ENCODE data around the gene CLSTN2.

Gene CLSTN2

DNA sequence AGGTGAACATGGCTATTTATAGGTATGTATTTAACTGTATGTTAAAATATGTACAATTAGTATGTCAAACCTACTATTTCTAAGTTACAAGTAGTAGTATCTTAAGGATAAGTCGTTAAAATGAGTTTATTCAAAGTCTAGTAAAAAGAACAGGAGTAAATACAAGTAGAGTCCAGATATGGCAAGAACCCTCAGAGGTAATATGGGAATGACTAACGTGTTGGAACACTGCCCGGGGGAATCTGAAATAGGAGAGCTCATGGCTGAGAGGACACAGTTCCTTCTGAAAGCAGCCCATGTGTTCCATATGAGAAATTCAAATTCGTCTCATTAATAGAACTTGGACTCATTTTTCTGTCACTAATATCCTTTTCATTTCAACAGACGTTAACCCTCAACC, 158.8 kb downstream of the CLSTN2 start:
- DNase-seq (ENCODE audit: low read depth), result no peak

DNA sequence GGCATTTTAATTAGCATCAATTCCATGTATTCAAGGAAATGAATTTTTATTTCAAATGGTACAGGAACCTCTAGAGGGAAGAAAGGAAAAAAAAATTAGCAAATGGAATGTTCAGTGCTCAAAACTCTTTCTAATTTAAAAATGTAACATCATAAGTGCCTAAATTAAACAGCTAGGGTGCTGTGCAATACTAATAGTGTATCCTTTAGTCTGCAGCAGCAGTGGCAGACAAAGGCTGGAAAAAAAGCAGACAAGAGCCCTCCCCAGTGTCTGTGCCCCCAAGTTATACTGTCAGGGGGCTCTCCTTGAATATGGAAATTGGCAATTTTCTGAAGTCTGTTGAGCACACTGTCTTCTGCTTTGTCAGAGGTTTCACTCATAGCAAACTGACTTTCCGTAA, 159.5 kb downstream of the CLSTN2 start:
- DNase-seq (ENCODE audit: low read depth), result no peak

- no peak for DNase-seq (ENCODE audit: low read depth)
Observed at GRCh38 chr3:140096037-140096436, 161.1 kb downstream of the CLSTN2 start.

GRCh38 chr3:140097874-140098635, 163.1 kb downstream of the CLSTN2 start:
- DNase-seq (ENCODE audit: low read depth), result no peak

DNA sequence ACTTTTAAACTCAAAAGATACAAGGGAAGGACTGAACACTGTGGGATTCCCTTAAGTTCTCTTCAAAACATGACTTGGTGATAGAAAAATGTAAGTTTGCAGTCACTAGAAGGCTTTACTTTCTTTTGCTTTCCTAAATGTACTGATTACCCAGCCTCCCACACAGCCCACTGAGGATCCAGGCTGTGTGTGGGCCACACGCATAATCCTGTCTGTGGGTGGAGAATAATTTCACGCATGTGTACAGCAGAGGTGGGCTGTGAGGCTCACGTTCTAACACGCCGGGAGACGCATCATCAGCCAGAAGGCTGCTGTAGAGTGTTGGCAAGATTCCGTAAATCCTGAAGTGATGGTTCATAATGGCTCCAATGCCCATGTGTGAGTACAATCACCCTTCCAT, 165.5 kb downstream of the CLSTN2 start:
- no peak for DNase-seq (ENCODE audit: low read depth)

DNA sequence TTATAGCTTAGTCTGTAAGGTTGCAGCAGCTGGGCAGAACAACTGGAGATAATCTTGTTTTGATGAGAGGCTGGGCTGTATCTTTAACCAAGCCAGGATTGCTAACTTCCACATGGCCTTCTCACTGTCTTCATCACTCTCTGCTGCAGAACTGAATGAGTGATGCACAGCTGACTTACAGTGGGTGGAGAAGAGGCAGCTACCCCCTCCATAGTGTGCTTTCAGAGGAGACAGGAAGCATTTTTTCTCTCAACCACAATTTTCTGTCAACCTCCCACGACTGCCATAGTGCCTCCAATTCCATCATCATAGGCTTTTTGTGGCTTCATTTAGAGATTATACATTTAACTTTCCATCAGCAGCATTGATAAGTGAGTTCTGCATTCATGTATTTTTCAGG, 168.2 kb downstream of the CLSTN2 start:
- DNase-seq (ENCODE audit: low read depth), result no peak

DNA sequence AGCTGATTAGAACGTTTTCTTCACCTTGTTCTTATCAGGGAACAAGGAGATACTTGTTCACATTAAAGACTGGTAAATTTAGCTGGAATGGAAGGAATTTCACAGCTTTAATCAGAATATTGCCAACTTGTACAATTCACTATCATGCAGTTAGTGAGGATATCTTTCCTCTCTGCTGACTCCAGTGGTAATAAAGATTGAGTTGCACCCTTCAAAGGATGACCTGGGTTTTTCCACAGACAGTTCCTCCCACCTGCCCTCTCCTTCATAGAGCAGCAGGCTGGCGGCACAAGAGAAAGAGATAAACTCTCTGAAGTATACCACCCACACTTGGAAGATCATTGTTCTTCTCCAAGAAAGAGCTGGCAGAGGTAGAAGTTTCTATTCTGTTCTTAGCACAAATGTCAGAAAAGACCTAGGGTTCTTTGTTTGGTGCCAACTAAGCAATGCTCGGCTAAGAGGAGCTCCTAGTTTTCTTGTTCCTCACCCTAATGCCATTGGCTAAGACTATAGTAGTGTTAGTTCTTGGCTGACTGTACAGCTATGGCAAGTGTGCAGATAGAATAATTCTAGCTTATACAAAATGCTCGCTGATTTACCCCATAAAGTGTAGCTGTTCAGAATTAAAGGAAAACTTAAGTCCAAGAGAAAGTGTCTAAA, 169.1 kb downstream of the CLSTN2 start:
- no peak for DNase-seq (ENCODE audit: low read depth)

DNA sequence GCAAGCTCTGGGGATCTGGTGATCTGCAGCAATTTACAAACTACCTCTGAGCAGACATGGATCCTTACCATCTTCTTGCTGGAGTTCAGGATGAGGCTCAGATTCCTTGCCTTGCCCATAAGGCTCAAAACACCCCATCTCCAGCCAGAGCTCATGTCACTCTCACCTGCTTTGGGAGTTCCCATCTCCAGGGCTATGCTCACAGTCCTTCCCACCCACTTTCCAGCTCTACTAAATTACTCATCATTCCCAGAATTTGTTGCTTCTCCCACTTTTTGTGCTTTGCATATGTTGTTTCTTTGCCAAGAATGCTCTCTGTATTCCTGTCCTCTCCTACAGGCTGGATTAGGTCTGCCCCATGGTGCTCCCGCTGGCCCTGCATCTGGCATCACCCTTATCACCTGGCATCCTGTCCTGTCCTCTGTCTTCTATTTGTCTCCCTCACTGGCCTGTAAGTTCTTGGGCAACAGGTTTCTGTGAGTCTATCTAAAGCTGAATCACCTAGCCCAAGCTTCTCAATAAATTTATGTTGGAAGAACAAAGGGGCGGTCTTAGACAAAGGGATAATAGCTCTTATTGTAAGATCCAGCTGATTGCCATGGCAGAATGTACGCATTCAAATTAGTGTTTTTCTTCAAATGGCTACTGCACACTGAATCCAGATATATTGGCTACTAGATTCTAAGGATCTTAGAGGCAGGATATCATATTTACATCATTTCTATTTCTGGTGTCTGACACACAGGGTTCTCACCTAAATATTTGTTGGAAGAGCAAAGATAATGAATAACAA, 179.2 kb downstream of the CLSTN2 start:
- DNase-seq (ENCODE audit: low read depth), result no peak

GRCh38 chr3:140114789-140115080, 179.8 kb downstream of the CLSTN2 start:
- no peak for DNase-seq (ENCODE audit: low read depth)

DNA sequence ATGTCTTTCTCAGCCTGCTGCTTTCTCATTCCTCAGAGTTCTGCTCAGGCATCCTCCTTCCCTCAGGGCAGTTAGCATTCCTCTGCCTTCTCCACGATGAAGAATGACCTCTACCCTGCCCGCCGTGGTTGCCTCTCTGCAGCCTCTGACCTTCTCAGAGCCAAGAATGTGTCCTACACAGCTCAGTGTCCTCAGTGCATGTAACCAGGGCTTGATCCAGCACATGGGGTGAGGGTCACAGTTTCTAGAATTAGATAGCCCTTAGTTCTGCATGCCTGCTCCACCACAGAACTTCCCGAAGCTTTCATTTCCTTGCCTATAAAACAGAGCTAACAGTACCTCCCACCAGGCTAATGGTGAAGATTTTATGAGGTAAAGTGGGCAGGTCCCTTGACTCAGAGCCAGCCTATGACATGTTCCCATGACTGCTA, 182.1 kb downstream of the CLSTN2 start:
- no peak for DNase-seq (ENCODE audit: low read depth)

DNA sequence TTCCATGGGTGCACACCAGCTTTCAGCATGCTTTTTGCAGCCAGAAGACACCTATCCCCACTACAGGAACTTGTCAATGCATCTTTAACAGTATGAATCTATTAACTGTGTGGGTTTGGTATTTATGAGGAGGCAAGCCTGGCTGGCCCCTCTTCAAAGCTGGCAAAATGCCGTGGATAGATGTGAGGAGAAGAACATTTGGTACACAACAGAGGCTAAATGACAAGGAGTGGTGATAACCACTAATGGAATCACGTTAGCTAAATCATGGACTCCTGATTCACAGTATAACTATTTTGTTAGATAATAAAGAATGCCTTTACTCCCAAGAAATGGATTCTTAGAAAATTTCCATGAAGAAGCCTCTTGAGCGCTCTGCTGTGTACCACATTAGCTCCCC, 187.2 kb downstream of the CLSTN2 start:
- no peak for DNase-seq (ENCODE audit: low read depth)

DNA sequence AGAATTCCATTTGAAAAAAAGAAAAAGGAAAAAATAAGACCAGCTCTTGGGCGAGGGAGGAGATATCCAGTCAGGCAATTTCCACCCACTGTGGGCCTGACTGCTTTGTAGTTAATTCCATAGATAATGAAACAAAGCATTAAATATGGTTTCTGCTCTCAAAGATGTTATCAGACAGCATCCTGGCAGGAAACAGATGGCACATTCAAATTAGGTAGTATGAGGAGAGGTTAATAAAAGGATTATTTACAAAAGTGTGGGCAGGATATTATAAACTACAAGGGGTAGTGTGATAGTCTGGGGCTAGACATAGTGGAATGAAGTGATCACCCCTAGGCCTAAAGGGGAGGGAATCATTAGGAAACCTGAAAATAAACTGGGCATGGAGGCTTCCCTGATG, 193.2 kb downstream of the CLSTN2 start:
- no peak for DNase-seq (ENCODE audit: low read depth)

DNA sequence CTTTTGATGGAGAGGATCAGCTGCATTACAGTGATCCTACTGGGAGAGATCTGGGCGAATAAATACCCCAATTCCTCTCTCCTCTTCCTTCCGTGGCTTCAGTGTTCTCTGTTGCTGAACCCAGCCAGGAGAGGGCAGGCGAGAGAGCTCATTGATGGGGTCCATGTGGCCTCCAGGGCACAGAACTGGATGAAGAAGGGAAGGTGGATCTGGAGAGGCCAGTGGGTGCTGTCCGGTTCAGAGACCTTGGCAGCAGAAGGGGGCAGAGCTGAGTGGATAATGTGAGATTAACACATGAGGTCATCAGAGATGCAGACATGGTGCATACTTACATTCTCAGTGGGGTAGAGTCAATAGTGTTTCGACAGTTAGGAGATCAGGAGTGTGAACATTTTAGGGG, 193.6 kb downstream of the CLSTN2 start:
- no peak for DNase-seq (ENCODE audit: low read depth)

DNA sequence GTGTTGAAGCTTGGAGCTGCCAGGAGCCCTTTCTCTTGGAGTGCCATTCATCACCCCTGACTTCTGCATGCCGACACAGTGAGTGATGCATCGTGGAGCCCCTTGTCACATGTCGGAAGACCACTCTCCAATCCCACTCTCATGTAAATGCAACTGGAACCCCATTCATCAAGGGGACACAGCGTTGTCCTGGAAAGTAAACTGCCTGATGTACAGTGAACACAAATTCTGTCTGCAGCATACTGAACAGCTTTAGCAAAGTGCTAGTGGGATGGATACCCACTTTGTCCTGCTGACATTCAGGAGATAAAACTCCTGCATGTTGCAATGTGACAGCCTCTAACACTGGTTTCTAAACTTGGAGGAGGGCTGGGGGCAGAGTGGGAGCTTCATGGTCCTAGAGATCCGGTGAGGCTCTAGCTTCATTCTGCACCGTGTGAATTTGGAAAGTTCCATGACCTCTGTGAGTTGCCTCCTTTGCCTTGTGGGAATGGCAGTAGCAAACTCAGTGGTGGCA, 194.8 kb downstream of the CLSTN2 start:
- DNase-seq (ENCODE audit: low read depth), result no peak

DNA sequence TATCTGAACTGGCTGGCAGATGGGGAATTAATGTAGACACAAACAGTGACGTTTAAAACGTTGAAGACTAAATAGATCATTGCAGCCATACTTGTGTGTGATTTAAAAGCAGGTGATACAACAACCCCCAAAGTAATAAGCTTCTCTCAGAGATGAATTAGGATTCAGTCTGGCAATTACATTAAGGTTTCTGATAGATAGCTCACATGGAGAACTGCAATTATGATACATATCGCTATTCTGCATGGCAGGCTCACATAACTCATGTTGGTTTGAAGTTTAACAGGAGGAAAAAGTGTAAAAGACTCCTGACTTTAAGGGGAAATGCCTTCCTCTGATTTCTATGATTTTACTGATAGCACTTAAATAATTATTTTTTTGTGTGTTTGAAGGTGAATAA, 196.9 kb downstream of the CLSTN2 start:
- DNase-seq (ENCODE audit: low read depth), result no peak

DNA sequence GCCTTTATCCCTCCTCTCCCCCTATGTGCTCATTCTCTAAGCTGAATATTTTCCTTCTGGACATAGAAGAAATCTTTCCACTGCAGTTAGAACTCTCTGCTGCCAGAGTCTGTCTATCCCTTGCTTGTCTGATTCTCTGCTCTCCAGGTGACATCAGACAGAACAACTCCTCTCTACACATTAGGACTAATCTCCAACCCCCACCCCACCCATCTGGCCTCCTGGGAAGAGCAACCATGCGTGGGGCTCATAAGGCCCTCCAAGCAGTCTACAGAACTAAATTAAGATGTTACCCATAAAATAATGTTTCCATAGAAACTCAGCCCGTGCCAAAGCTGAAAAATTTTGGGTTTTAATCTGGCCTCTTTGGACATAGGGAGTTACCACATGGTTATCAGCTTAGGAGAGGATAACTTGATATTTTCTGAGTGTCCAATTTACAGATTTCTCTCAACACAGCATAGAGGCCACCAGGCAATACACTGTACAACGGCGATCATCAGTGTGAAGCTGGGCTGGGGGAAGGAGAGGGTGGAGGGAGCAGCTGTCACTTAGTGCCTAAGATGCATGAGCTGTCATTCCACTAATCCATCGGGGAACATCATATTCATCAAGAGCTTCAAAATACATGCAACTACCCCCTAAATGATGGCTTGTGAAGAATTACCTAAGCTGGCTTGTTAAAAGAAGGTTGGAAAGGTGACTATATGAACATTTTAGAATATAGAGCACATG, 199.4 kb downstream of the CLSTN2 start:
- no peak for DNase-seq (ENCODE audit: low read depth)

DNA sequence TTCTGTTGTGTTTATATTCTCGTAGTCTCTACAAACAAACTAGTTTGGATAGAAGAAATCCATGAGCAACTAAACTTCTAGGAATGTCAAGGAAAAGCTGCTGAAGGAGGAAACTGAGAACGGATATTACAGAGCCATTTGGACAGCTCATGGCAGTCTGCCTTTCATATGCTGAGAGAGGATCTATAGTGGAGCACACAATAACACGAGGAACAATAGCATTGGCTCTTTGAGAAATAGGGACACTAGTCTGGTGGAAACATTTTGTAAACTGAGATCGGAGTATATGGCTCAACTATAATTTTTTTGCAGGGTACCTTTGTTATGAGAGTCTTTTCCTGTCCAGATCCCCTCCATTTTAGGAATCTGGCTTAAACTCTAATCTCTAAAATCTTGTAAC, 200.5 kb downstream of the CLSTN2 start:
- DNase-seq (ENCODE audit: low read depth), result no peak

- no peak for DNase-seq (ENCODE audit: low read depth)
Observed at GRCh38 chr3:140143367-140144069, 208.5 kb downstream of the CLSTN2 start.

GRCh38 chr3:140145528-140145927, 210.5 kb downstream of the CLSTN2 start:
- no peak for DNase-seq (ENCODE audit: low read depth)

DNA sequence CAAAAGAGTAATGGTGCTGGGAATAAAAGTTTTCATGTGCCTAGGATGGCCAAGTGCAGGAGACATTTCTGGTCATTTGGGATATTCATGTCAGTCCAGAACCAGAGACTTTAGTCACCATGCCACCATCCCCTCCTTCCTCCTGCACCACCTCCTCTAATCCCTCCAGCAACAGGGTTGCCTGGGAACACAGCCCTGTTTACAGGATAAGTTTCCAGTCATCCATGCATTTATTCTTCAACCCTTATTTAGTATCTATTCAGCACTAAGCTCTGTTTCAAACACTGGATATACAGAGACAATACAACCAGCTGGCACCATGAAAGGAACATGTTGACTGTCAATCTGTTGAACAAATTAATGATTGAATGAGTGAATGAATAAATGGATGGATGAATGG, 211.7 kb downstream of the CLSTN2 start:
- DNase-seq (ENCODE audit: low read depth), result no peak

GRCh38 chr3:140147965-140148490, 213.0 kb downstream of the CLSTN2 start:
- no peak for DNase-seq (ENCODE audit: low read depth)
